GM13977 (cell line): ENCODE data around the gene DPEP3.

ENCODE experiments used
- DNase-seq: peaks from one replicate; pipeline ENCODE4 v3.0.0; 2012; ENCODE audit warnings: low spot score
- in situ Hi-C: fragments of 300-500 bp; cut with MboI; formaldehyde crosslinking; loops from one replicate; pipeline ENCODE4 v1.12.0; 2022; ENCODE audit warnings: low sequenced_read_pairs, low pct_unique_long_range_greater_than_20kb, mixed read lengths, inconsistent platforms; ENCODE audit not compliant: unreplicated experiment
- TF ChIP-seq, protein P1 (sequence below): IDR thresholded peaks from 2 replicates; pipeline ENCODE4 v1.5.1; 2012; ENCODE audit warnings: mild to moderate bottlenecking, control low read depth; ENCODE audit not compliant: insufficient read depth; ENCODE audit errors: extremely low read depth, missing control alignments

The DPEP3 gene

DNA sequence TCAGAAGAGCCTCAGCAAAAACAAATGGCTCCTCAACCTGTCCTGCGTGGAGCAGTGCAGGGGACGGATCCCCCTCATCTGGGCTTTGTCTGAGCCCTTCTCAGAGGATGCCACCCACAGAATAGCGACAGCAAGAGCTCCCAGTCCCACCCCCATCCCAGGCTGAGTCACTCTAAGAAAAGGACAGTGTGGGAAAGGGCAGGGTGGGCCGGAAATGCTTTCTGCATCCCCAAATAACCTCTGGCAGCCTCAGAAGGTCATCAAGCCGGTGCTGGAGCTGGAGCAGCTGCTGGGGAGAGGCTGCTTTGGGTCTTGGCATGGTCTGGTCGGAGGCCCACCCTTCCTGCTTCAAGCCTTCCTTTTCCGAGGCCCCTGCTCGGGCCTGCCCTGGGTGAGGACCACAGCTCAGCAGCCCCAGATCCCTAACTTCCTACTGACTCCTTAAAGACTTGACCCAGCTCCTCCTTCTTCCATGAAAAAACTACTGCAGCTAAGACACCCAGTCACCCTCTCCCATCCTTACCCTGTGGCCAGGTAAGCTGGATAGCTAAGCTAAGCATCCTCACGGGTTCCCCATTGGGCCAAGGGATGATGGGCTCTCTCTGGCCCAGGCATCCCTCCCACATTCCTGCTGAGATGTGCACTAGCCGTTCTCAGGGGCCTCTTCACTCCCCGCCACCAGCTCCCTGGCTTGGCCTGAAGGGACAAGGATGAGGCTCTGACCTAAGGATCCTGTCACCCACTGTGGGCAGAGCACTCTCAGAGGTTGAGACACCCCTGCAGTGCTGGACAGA is 20.6 kb downstream of the DPEP3 start:
- TF ChIP-seq, protein P1, sequence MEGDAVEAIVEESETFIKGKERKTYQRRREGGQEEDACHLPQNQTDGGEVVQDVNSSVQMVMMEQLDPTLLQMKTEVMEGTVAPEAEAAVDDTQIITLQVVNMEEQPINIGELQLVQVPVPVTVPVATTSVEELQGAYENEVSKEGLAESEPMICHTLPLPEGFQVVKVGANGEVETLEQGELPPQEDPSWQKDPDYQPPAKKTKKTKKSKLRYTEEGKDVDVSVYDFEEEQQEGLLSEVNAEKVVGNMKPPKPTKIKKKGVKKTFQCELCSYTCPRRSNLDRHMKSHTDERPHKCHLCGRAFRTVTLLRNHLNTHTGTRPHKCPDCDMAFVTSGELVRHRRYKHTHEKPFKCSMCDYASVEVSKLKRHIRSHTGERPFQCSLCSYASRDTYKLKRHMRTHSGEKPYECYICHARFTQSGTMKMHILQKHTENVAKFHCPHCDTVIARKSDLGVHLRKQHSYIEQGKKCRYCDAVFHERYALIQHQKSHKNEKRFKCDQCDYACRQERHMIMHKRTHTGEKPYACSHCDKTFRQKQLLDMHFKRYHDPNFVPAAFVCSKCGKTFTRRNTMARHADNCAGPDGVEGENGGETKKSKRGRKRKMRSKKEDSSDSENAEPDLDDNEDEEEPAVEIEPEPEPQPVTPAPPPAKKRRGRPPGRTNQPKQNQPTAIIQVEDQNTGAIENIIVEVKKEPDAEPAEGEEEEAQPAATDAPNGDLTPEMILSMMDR, result no peak
- in situ Hi-C loops, result no loop called here
- DNase-seq, result no peak

DNA sequence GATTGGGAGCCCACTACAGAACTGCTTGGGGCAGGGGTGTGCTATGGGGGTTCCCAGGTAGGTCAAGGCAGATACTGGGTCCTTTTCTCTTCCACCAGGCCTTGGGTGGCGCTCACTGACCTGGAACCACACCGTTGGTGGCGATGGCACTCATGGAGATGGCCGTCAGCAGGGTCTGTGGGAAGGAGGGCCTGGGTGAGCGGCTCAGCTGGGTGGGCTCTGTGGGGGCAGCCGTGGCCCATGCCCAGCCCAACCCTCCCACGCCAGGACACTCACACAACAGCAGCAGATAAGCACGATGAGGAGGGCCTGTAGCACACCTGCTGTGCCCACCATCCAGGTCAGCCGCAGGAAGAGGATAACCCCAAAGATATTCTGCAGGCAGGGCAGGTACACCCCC is 22.7 kb downstream of the DPEP3 start:
- in situ Hi-C loops, result no loop called here
- TF ChIP-seq, protein P1, result no peak
- no peak for DNase-seq

DNA sequence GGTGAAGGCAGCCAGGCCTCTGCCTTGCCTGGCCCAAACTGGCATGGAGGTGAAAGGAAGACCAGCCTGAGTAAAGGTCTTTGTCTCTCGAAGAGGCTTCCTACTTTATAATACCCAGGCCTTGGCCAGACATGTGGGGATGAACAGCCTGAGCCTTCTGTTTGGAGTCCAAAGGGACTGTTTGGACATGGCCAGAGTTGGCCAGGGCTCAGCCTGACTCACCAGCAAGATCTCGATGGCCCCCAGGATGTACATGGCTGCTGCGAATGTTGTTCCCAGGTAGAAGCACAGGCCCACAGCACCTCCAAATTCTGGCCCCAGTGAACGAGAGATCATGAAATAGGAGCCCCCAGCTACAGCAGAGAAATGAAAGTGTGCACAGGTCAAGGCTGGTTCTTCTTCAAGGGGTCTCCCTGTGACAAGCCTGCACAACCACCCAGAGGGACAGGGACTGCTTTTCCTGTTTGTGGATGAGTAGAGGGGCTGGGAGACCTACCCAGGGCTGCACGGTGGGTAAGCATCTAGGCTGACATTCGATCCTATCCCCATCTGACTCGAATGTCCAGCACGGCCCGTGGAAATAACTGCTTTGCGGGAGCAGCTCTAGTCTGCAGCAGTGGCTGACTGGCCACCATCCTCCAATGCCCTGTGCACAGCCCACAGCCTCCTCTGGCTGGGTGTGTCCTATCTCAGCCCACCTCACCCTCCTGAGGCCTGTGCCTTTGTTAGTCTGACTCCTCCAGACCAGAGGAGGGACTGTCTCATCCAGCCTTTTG is 25.7 kb downstream of the DPEP3 start:
- DNase-seq, result no peak
- TF ChIP-seq, protein P1, result no peak
- in situ Hi-C loops, result no loop called here

DNA sequence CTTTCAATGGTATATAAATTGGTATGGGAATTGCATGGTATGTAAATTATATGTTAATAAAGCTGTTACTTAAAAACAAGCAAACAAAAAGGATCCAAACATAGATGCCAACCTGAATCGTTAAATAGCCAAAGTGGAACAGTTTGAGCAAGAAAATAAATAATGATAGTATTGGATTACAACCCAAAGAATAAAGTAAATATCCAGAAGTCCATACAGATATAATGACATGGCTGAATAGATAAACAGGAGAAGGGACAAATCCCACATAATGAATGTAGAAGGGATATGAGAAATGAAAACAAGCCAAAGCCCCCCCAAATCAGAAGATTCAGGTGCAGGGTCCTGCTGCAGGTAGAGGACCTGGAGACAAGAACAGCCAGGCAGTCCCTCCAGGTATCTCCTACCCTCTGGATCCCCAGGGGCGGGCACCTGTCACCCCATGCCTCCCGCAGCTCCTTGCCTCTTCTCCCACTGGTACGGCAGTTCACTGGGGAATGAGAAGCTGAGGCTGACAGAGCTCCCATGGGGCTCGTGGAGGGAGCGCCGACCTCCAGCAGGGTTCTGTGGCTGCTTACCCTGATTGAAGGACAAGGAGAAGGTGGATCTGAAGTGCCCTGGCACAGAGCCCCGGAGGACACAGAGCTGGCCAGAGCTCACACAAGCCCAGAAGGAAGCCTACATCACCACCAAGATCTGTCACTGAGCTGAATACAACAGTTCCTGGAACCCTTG is 26.5 kb downstream of the DPEP3 start:
- in situ Hi-C loops, result no loop called here
- TF ChIP-seq, protein P1, result no peak
- no peak for DNase-seq

DNA sequence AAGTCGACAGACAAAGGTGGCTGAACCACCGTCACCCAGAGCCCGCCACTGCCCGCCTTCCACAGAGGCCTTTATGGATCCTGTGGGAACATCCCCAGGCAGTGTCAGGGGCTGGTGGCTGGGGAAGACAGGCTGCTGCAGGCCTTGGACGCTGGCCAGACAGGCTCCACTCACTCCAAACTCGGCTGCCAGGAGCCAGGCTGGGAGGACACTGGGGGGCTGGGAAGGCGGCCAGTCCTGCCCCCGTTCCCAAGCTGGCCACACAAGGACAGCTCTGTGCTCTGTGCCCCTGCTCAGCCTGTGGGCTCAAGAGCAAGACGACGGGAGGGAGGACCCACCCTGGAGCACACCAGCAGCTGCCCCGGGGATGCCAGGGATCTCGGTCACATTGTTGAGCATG is 28.8 kb downstream of the DPEP3 start:
- in situ Hi-C loops, result no loop called here
- TF ChIP-seq, protein P1, result no peak
- no peak for DNase-seq

DNA sequence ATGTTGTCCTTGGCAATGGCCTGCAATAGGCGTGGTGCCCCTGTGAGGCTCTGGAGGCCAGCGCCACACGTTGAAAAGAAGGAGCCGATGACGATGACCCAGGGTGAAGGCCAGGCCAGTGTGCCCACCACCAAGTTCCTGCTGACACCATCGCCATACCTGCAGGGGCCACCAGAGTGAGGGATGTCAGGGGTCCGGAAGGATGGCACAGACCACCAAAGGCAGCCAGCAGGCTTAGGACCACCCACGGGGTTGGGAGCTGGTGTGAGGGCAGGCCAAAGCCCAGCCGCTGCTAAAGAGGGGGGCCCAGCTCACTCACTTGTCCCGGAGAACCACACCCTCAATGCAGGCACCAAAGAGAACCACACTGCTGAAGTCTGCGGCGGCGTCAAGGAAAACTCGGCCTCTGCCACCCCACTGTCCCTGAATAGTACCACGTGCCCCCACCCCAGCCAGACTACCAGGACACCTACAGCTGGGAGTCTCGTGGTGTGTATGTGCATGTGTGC is 29.9 kb downstream of the DPEP3 start:
- in situ Hi-C loops, result no loop called here
- no peak for DNase-seq
- TF ChIP-seq, protein P1, result no peak
